ENCODE results near the gene RASSF7. TPM values are rescaled to one million over a fixed set of nuclear protein-coding genes. Genes with fewer than 3 reads are reported as not detected.

The RASSF7 gene
- total RNA-seq, 4 donors from 2014 or later, result 0.56 to 2.4 (median 0.70) TPM

- Histone ChIP-seq H3K4me3 (no peak overlapping the region), H3K27me3 (no peaks in the 10 kb centered on the region), H3K27ac (no peak overlapping the region), H3K36me3 (peaks cover 0 to 96% of the 10 kb centered on the region in 2 donors), H3K4me1 (no peaks in the 10 kb centered on the region), H3K9me3 (no peaks in the 10 kb centered on the region)
- DNase-seq (no peak), ATAC-seq (no peak)
- in situ Hi-C loops (cut with MboI; ENCODE audit: low sequenced_read_pairs in 4 of 4) (no loop called here), intact Hi-C loops (cut with DNase I; ENCODE audit: low total_unique reads) (no loop called here)
- TF ChIP-seq CTCF (IDR thresholded peaks at IDR 0.05 in 4 of 5, conservative IDR thresholded peaks at IDR 0.05 in 1 of 5) (no peak), POLR2A (IDR thresholded peaks at IDR 0.05) (no peak)
Observed at GRCh38 chr11:606245-606644, 45.5 kb downstream of the RASSF7 start.

GRCh38 chr11:607020-607780 lies 46.4 kb downstream of the RASSF7 start:
- no peak for ATAC-seq
- in situ Hi-C loops (cut with MboI; ENCODE audit: low sequenced_read_pairs in 4 of 4), result no loop called here

DNA sequence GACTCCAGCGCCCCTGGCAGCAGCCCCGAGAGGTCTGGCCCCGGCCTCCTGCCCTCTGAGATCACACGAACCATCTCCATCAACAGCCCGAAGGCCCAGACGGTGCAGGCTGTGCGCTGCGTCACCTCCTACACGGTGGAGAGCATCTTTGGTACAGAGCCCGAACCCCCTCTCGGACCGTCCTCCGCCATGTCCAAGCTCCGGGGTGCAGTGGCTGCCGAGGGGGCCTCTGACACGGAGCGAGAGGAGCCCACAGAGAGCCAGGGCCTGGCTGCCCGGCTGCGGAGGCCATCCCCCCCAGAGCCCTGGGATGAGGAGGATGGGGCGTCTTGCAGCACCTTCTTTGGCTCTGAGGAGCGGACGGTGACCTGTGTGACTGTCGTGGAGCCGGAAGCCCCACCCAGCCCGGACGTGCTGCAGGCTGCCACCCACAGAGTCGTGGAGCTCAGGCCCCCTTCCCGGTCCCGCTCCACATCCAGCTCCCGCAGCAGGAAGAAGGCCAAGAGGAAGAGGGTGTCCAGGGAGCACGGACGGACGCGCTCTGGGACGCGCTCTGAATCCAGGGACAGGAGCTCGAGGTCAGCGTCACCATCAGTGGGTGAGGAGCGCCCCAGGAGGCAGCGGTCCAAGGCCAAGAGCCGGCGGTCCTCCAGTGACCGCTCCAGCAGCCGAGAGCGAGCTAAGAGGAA lies 47.3 kb downstream of the RASSF7 start:
- no peaks in the 10 kb centered on the region for H3K27me3 ChIP-seq
- H3K4me3 ChIP-seq, result no peak overlapping the region
- intact Hi-C loops (cut with DNase I; ENCODE audit: low total_unique reads) (no loop called here), in situ Hi-C loops (cut with MboI; ENCODE audit: low sequenced_read_pairs in 4 of 4) (no loop called here)
- peaks cover 0 to 92% of the 10 kb centered on the region in 2 donors for H3K36me3 ChIP-seq
- H3K9me3 ChIP-seq, result no peaks in the 10 kb centered on the region
- peaks cover 14 to 16% of the 10 kb centered on the region in 2 donors for H3K4me1 ChIP-seq
- DNase-seq, result no peak
- H3K27ac ChIP-seq, result no peak overlapping the region
- ATAC-seq, result no peak
- no peak for TF ChIP-seq CTCF (IDR thresholded peaks at IDR 0.05 in 4 of 5, conservative IDR thresholded peaks at IDR 0.05 in 1 of 5)
- no peak for TF ChIP-seq POLR2A (IDR thresholded peaks at IDR 0.05)

More at GRCh38 chr11:607020-607780, 46.4 kb downstream of the RASSF7 start:
- Histone ChIP-seq H3K27ac (no peak overlapping the region), H3K36me3 (peaks cover 0 to 96% of the 10 kb centered on the region in 2 donors), H3K4me1 (peaks cover 5 to 7% of the 10 kb centered on the region in 2 donors), H3K27me3 (no peaks in the 10 kb centered on the region), H3K9me3 (no peaks in the 10 kb centered on the region), H3K4me3 (no peak overlapping the region)
- intact Hi-C loops (cut with DNase I; ENCODE audit: low total_unique reads), result no loop called here
- TF ChIP-seq CTCF (IDR thresholded peaks at IDR 0.05 in 4 of 5, conservative IDR thresholded peaks at IDR 0.05 in 1 of 5), result no peak
- TF ChIP-seq POLR2A (IDR thresholded peaks at IDR 0.05), result no peak
- DNase-seq, result no peak

DNA sequence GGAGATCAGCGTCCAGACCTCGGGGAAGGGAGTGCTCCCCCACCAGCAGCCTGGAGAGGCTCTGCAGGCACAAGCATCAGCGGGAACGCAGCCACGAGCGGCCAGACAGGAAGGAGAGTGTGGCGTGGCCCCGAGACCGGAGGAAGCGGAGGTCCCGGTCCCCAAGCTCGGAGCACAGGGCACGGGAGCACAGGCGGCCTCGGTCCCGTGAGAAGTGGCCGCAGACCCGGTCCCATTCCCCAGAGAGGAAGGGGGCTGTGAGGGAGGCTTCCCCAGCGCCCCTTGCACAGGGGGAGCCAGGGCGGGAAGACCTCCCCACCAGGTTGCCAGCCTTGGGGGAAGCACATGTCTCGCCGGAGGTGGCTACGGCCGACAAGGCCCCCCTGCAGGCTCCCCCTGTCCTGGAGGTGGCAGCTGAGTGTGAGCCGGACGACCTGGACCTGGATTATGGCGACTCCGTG lies 48.1 kb downstream of the RASSF7 start:
- in situ Hi-C loops (cut with MboI; ENCODE audit: low sequenced_read_pairs in 4 of 4) (no loop called here), intact Hi-C loops (cut with DNase I; ENCODE audit: low total_unique reads) (no loop called here)
- H3K4me3 ChIP-seq, result no peak overlapping the region
- H3K4me1 ChIP-seq, result peaks cover 18 to 23% of the 10 kb centered on the region in 2 donors
- TF ChIP-seq CTCF (IDR thresholded peaks at IDR 0.05 in 4 of 5, conservative IDR thresholded peaks at IDR 0.05 in 1 of 5) (no peak), POLR2A (IDR thresholded peaks at IDR 0.05) (no peak)
- peaks cover 0 to 89% of the 10 kb centered on the region in 2 donors for H3K36me3 ChIP-seq
- no peaks in the 10 kb centered on the region for H3K9me3 ChIP-seq
- no peak for ATAC-seq
- H3K27me3 ChIP-seq, result no peaks in the 10 kb centered on the region
- no peak overlapping the region for H3K27ac ChIP-seq
- DNase-seq, result no peak
